Gastrocnemius medialis (tissue), 4 donors: ENCODE results near the gene CEP55. TPM values are rescaled to one million over a fixed set of nuclear protein-coding genes. Genes with fewer than 3 reads are reported as not detected.

ENCODE experiments used
- ATAC-seq, 2 donors: fragments of 150-250 bp; one replicate each; pipeline ENCODE4 v1.9.1; 2016
- DNase-seq, 2 donors: peaks; one replicate each; pipeline ENCODE4 v3.0.0-alpha.2; 2019
- H3K27ac ChIP-seq, 4 donors: fragments of 200-600 bp; sonication (generic); 1 replicate in 1 of 4; 2 replicates in 3 of 4; pipeline ENCODE4 v1.5.1; 2016 to 2018; ENCODE audit warnings: mild to moderate bottlenecking in 2 of 4, moderate library complexity in 1 of 4
- H3K27me3 ChIP-seq, 3 donors: fragments of 200-600 bp; sonication (generic) in 2 of 3; 1 replicate in 1 of 3; 2 replicates in 2 of 3; pipeline versions ENCODE4 v1.5.1 to v1.6.0; 2016 to 2019; ENCODE audit warnings: mild to moderate bottlenecking in 1 of 3, moderate library complexity in 1 of 3
- H3K36me3 ChIP-seq, 2 donors: fragments of 200-600 bp; sonication (generic) in 1 of 2; one replicate each; pipeline ENCODE4 v1.5.1; 2017 to 2018
- H3K4me1 ChIP-seq, 2 donors: fragments of 200-600 bp; sonication (generic) in 1 of 2; one replicate each; pipeline ENCODE4 v1.5.1; 2016 to 2017; ENCODE audit warnings: mild to moderate bottlenecking in 2 of 2
- H3K4me3 ChIP-seq, 4 donors: fragments of 200-600 bp; sonication (generic) in 3 of 4; 1 replicate in 1 of 4; 2 replicates in 3 of 4; pipeline ENCODE4 v1.5.1; 2016 to 2019; ENCODE audit warnings: mild to moderate bottlenecking in 2 of 4
- H3K9me3 ChIP-seq, 3 donors: fragments of 200-600 bp; sonication (generic) in 2 of 3; 1 replicate in 1 of 3; 2 replicates in 2 of 3; pipeline ENCODE4 v1.5.1; 2016 to 2019
- CTCF ChIP-seq, 5 experiments: fragments of 450-650 bp in 3 of 5; fragments of 200-600 bp in 2 of 5; sonication (generic) in 2 of 5; IDR thresholded peaks in 4 of 5; conservative IDR thresholded peaks in 1 of 5; 1 replicate in 4 of 5; 2 replicates in 1 of 5; pipeline ENCODE4 v1.5.1; 2016 to 2019; ENCODE audit warnings: antibody characterized with exemption in 5 of 5, mild to moderate bottlenecking in 3 of 5, moderate library complexity in 3 of 5
- POLR2A ChIP-seq, 2 donors: fragments of 450-650 bp; IDR thresholded peaks; one replicate each; pipeline ENCODE4 v1.6.1; 2017; ENCODE audit warnings: antibody characterized with exemption in 2 of 2, mild to moderate bottlenecking in 2 of 2, moderate library complexity in 2 of 2
- in situ Hi-C, 4 donors: fragments of 200-750 bp; cut with MboI; loops; one replicate each; pipeline versions ENCODE4 v1.15.0 to v1.8.0; 2017; ENCODE audit warnings: low sequenced_read_pairs in 4 of 4
- intact Hi-C: fragments of 100-400 bp; cut with DNase I; formaldehyde crosslinking; loops from one replicate; pipeline ENCODE4 v1.15.1; 2023; ENCODE audit warnings: low total_unique reads
- total RNA-seq, 4 donors: library from RNA; depleted of rRNA; stranded (reverse); fragments of >200 nt; gene quantifications; one replicate each; pipeline versions ENCODE4 v1.1.0 to v1.2.3, GENCODE V29; 2016

Gene CEP55
- total RNA-seq, 4 donors from 2014 or later = 0.32 to 0.62 (median 0.37) TPM

- intact Hi-C loops = no loop called here
- ATAC-seq = no peak
- H3K36me3 ChIP-seq = no peaks in the 10 kb centered on the region
- H3K4me1 ChIP-seq = no peaks in the 10 kb centered on the region
- H3K27ac ChIP-seq = no peak within 1 kb of the TSS
- peak in 1 of 2 donors; percentile 25 for DNase-seq
- peak within 1 kb of the TSS in 3 of 4 donors; percentile 29 to 46 (median 39) for H3K4me3 ChIP-seq
- TF ChIP-seq POLR2A (IDR thresholded peaks at IDR 0.05) (no peak), CTCF (IDR thresholded peaks at IDR 0.05 in 4 of 5, conservative IDR thresholded peaks at IDR 0.05 in 1 of 5) (no peak)
- in situ Hi-C loops = no loop called here
- no peaks in the 10 kb centered on the region for H3K9me3 ChIP-seq
- peaks cover 24 to 32% (median 27%) of the 10 kb centered on the region in 3 donors for H3K27me3 ChIP-seq
Measured at GRCh38 chr10:93566435-93567276, 70.2 kb downstream of the CEP55 start, which contains the start of gene FFAR4. FFAR4 (plus strand) TSS chr10:93566665; CDS start chr10:93566721, 56 bp downstream.

GRCh38 chr10:93567277-93568104 is 71.1 kb downstream of the CEP55 start:
- intact Hi-C loops = no loop called here
- Histone ChIP-seq H3K36me3 (no peaks in the 10 kb centered on the region), H3K27me3 (peaks cover 24 to 32% (median 27%) of the 10 kb centered on the region in 3 donors), H3K4me3 (peak overlapping the region in 2 of 4 donors; percentile 6 to 39), H3K9me3 (no peaks in the 10 kb centered on the region), H3K27ac (no peak overlapping the region), H3K4me1 (no peaks in the 10 kb centered on the region)
- ATAC-seq = no peak
- no peak for DNase-seq
- no peak for TF ChIP-seq CTCF (IDR thresholded peaks at IDR 0.05 in 4 of 5, conservative IDR thresholded peaks at IDR 0.05 in 1 of 5)
- no peak for TF ChIP-seq POLR2A (IDR thresholded peaks at IDR 0.05)
- in situ Hi-C loops = no loop called here

GRCh38 chr10:93568105-93568390 is 71.6 kb downstream of the CEP55 start:
- Histone ChIP-seq H3K27me3 (peaks cover 24 to 32% (median 27%) of the 10 kb centered on the region in 3 donors), H3K27ac (no peak overlapping the region), H3K9me3 (no peaks in the 10 kb centered on the region), H3K4me1 (no peaks in the 10 kb centered on the region), H3K4me3 (peak overlapping the region in 1 of 4 donors; percentile 6), H3K36me3 (no peaks in the 10 kb centered on the region)
- ATAC-seq (no peak), DNase-seq (no peak)
- intact Hi-C loops (no loop called here), in situ Hi-C loops (no loop called here)
- no peak for TF ChIP-seq POLR2A (IDR thresholded peaks at IDR 0.05)
- TF ChIP-seq CTCF (IDR thresholded peaks at IDR 0.05 in 4 of 5, conservative IDR thresholded peaks at IDR 0.05 in 1 of 5) = no peak

GRCh38 chr10:93570383-93570782 is 74.0 kb downstream of the CEP55 start:
- ATAC-seq (no peak), DNase-seq (no peak)
- H3K4me3 ChIP-seq = no peak overlapping the region
- in situ Hi-C loops = no loop called here
- TF ChIP-seq POLR2A (IDR thresholded peaks at IDR 0.05) = no peak
- TF ChIP-seq CTCF (IDR thresholded peaks at IDR 0.05 in 4 of 5, conservative IDR thresholded peaks at IDR 0.05 in 1 of 5) = no peak
- peaks cover 24 to 32% (median 27%) of the 10 kb centered on the region in 3 donors for H3K27me3 ChIP-seq
- no peak overlapping the region for H3K27ac ChIP-seq
- intact Hi-C loops = no loop called here
- no peaks in the 10 kb centered on the region for H3K4me1 ChIP-seq
- no peaks in the 10 kb centered on the region for H3K36me3 ChIP-seq
- no peaks in the 10 kb centered on the region for H3K9me3 ChIP-seq
